ENCODE results near the gene SYNDIG1L. TPM values are rescaled to one million over a fixed set of nuclear protein-coding genes. Genes with fewer than 3 reads are reported as not detected.

Gene SYNDIG1L
- total and polyA plus RNA-seq, 2 of the 8 experiments (the other 6 are each of a cell fraction or from before 2014, with no cell fraction given) = 3.0 to 3.2 TPM

DNA sequence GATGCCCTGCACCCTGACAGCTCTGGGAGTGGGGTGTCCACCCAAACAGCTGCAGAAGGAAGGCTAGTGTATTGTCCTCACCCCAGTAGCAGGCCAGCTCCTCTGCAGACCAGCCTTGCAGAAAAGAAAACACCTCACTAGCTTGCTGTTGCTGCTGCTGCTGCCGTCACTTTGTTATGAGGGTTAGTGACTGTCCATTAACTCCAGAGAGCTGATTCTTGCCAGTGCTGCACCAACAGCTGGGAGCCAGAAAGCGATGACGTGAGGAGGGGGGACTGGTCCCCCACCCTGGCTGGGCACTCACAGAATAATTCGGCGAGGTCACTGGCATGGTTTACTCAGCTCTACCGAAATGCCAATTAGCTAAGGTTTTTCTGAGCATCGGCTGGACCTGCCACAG lies 2.8 kb downstream of the SYNDIG1L start (continued):
- TF ChIP-seq, protein P1, sequence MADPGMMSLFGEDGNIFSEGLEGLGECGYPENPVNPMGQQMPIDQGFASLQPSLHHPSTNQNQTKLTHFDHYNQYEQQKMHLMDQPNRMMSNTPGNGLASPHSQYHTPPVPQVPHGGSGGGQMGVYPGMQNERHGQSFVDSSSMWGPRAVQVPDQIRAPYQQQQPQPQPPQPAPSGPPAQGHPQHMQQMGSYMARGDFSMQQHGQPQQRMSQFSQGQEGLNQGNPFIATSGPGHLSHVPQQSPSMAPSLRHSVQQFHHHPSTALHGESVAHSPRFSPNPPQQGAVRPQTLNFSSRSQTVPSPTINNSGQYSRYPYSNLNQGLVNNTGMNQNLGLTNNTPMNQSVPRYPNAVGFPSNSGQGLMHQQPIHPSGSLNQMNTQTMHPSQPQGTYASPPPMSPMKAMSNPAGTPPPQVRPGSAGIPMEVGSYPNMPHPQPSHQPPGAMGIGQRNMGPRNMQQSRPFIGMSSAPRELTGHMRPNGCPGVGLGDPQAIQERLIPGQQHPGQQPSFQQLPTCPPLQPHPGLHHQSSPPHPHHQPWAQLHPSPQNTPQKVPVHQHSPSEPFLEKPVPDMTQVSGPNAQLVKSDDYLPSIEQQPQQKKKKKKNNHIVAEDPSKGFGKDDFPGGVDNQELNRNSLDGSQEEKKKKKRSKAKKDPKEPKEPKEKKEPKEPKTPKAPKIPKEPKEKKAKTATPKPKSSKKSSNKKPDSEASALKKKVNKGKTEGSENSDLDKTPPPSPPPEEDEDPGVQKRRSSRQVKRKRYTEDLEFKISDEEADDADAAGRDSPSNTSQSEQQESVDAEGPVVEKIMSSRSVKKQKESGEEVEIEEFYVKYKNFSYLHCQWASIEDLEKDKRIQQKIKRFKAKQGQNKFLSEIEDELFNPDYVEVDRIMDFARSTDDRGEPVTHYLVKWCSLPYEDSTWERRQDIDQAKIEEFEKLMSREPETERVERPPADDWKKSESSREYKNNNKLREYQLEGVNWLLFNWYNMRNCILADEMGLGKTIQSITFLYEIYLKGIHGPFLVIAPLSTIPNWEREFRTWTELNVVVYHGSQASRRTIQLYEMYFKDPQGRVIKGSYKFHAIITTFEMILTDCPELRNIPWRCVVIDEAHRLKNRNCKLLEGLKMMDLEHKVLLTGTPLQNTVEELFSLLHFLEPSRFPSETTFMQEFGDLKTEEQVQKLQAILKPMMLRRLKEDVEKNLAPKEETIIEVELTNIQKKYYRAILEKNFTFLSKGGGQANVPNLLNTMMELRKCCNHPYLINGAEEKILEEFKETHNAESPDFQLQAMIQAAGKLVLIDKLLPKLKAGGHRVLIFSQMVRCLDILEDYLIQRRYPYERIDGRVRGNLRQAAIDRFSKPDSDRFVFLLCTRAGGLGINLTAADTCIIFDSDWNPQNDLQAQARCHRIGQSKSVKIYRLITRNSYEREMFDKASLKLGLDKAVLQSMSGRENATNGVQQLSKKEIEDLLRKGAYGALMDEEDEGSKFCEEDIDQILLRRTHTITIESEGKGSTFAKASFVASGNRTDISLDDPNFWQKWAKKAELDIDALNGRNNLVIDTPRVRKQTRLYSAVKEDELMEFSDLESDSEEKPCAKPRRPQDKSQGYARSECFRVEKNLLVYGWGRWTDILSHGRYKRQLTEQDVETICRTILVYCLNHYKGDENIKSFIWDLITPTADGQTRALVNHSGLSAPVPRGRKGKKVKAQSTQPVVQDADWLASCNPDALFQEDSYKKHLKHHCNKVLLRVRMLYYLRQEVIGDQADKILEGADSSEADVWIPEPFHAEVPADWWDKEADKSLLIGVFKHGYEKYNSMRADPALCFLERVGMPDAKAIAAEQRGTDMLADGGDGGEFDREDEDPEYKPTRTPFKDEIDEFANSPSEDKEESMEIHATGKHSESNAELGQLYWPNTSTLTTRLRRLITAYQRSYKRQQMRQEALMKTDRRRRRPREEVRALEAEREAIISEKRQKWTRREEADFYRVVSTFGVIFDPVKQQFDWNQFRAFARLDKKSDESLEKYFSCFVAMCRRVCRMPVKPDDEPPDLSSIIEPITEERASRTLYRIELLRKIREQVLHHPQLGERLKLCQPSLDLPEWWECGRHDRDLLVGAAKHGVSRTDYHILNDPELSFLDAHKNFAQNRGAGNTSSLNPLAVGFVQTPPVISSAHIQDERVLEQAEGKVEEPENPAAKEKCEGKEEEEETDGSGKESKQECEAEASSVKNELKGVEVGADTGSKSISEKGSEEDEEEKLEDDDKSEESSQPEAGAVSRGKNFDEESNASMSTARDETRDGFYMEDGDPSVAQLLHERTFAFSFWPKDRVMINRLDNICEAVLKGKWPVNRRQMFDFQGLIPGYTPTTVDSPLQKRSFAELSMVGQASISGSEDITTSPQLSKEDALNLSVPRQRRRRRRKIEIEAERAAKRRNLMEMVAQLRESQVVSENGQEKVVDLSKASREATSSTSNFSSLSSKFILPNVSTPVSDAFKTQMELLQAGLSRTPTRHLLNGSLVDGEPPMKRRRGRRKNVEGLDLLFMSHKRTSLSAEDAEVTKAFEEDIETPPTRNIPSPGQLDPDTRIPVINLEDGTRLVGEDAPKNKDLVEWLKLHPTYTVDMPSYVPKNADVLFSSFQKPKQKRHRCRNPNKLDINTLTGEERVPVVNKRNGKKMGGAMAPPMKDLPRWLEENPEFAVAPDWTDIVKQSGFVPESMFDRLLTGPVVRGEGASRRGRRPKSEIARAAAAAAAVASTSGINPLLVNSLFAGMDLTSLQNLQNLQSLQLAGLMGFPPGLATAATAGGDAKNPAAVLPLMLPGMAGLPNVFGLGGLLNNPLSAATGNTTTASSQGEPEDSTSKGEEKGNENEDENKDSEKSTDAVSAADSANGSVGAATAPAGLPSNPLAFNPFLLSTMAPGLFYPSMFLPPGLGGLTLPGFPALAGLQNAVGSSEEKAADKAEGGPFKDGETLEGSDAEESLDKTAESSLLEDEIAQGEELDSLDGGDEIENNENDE (IDR thresholded peaks at IDR 0.05; ENCODE audit: insufficient replicate concordance, low read length) = no peak
- no peak for TF ChIP-seq SP4 (IDR thresholded peaks at IDR 0.05; ENCODE audit: low read length)
- TF ChIP-seq CBX5 (IDR thresholded peaks at IDR 0.05; ENCODE audit: low read depth, low read length) = no peak
- TF ChIP-seq NANOG (IDR thresholded peaks at IDR 0.05; ENCODE audit: insufficient read depth, low read depth, low read length, poor library complexity, severe bottlenecking) = no peak
- TF ChIP-seq SAP30 (IDR thresholded peaks at IDR 0.05; ENCODE audit: insufficient read depth, insufficient replicate concordance, low read length) = no peak
- TF ChIP-seq TBP (IDR thresholded peaks at IDR 0.05; ENCODE audit: low read depth, low read length) = no peak
- TF ChIP-seq MAFK (IDR thresholded peaks at IDR 0.05; ENCODE audit: low read depth, low read length) = no peak
- TF ChIP-seq, protein P2, sequence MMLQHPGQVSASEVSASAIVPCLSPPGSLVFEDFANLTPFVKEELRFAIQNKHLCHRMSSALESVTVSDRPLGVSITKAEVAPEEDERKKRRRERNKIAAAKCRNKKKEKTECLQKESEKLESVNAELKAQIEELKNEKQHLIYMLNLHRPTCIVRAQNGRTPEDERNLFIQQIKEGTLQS (IDR thresholded peaks at IDR 0.05; ENCODE audit: insufficient read depth, low read depth, low read length) = no peak

Data from H1 (cell line).